H1 (cell line): Measurements from ENCODE around the gene DDR2.

ENCODE experiments used
- CHD2 ChIP-seq: IDR thresholded peaks from 2 replicates; pipeline ENCODE4 v1.6.1; 2012; ENCODE audit warnings: low read length, improper control_type of control experiment
- CTCF ChIP-seq, 3 experiments: IDR thresholded peaks; 1 replicate in 2 of 3; 2 replicates in 1 of 3; pipeline versions ENCODE4 v1.5.1 to v1.6.1; 2011; ENCODE audit warnings: low read length in 3 of 3, mild to moderate bottlenecking in 3 of 3, inconsistent platforms in 2 of 3, low read depth in 1 of 3, moderate library complexity in 1 of 3; ENCODE audit not compliant: insufficient read depth in 1 of 3; ENCODE audit errors: control extremely low read depth in 1 of 3
- MAX ChIP-seq: IDR thresholded peaks from 2 replicates; pipeline ENCODE4 v1.6.1; 2012; ENCODE audit warnings: inconsistent platforms
- POLR2AphosphoS5 ChIP-seq: IDR thresholded peaks from 2 replicates; pipeline ENCODE4 v1.6.1; 2011; ENCODE audit warnings: low read depth, low read length
- RAD21 ChIP-seq, 2 experiments: IDR thresholded peaks in 1 of 2; conservative IDR thresholded peaks in 1 of 2; 2 replicates each; pipeline ENCODE4 v1.6.1; 2011; ENCODE audit warnings: low read depth in 2 of 2, low read length in 2 of 2, improper control_type of control experiment in 1 of 2, inconsistent platforms in 1 of 2, mild to moderate bottlenecking in 1 of 2, moderate library complexity in 1 of 2
- SUZ12 ChIP-seq: fragments of 200-600 bp; sonication (generic); IDR thresholded peaks from 2 replicates; pipeline ENCODE4 v1.6.1; 2012; ENCODE audit warnings: mild to moderate bottlenecking, inconsistent platforms, low read length, moderate library complexity, mixed read lengths
- TAF1 ChIP-seq: IDR thresholded peaks from 2 replicates; pipeline ENCODE4 v1.6.1; 2011; ENCODE audit warnings: mild to moderate bottlenecking, low read depth, low read length
- USF2 ChIP-seq: IDR thresholded peaks from 2 replicates; pipeline ENCODE4 v1.6.1; 2011; ENCODE audit warnings: low read length, improper control_type of control experiment

GRCh38 chr1:162736633-162737067 lies 104.4 kb downstream of the DDR2 start:
- TF ChIP-seq RAD21 (IDR thresholded peaks at IDR 0.05 in 1 of 2, conservative IDR thresholded peaks at IDR 0.05 in 1 of 2; ENCODE audit: low read depth in 2 of 2, low read length in 2 of 2) (no peak), POLR2AphosphoS5 (no peak), CTCF (IDR thresholded peaks at IDR 0.05; ENCODE audit: control extremely low read depth in 1 of 3, insufficient read depth in 1 of 3, low read depth in 1 of 3, low read length in 3 of 3) (no peak), USF2 (no peak), SUZ12 (no peak), CHD2 (no peak), TAF1 (no peak), MAX (no peak)
